Naive B cell (primary cell): ENCODE results near the gene BRDT. TPM values are rescaled to one million over a fixed set of nuclear protein-coding genes. Genes with fewer than 3 reads are reported as not detected.

ENCODE experiments used
- ATAC-seq, 2 donors: fragments of 150-1000 bp; cut with Tn5 transposase; 2 replicates each; pipeline ENCODE4 v1.10.0; 2021; ENCODE audit warnings: low read depth in 2 of 2, mild to moderate bottlenecking in 2 of 2, moderate library complexity in 2 of 2
- DNase-seq: peaks from one replicate; pipeline ENCODE4 v3.0.0; 2022
- H3K27ac Mint-ChIP-seq, 6 donors: one replicate each; pipeline ENCODE4 v1.8.0; 2020 to 2022; ENCODE audit warnings: mild to moderate bottlenecking in 6 of 6, mixed read lengths in 6 of 6, moderate library complexity in 5 of 6, inconsistent platforms in 2 of 6
- H3K27me3 Mint-ChIP-seq, 3 donors: one replicate each; pipeline ENCODE4 v1.8.0; 2021 to 2022; ENCODE audit warnings: mixed read lengths in 3 of 3, mild to moderate bottlenecking in 1 of 3
- H3K36me3 Mint-ChIP-seq, 2 donors: one replicate each; pipeline ENCODE4 v1.8.0; 2020 to 2022; ENCODE audit warnings: mixed read lengths in 2 of 2, inconsistent platforms in 1 of 2, mild to moderate bottlenecking in 1 of 2
- H3K4me1 Mint-ChIP-seq, 3 donors: one replicate each; pipeline ENCODE4 v1.8.0; 2020 to 2022; ENCODE audit warnings: mixed read lengths in 3 of 3, inconsistent platforms in 1 of 3, mild to moderate bottlenecking in 1 of 3, moderate library complexity in 1 of 3
- H3K4me3 Mint-ChIP-seq, 8 donors: one replicate each; pipeline ENCODE4 v1.8.0; 2020 to 2022; ENCODE audit warnings: mild to moderate bottlenecking in 8 of 8, mixed read lengths in 8 of 8, moderate library complexity in 8 of 8, inconsistent platforms in 2 of 8
- H3K9me3 Mint-ChIP-seq, 7 donors: one replicate each; pipeline ENCODE4 v1.8.0; 2020 to 2022; ENCODE audit warnings: mixed read lengths in 7 of 7, mild to moderate bottlenecking in 5 of 7, inconsistent platforms in 2 of 7, moderate library complexity in 1 of 7
- polyA plus RNA-seq, 6 donors: library from polyadenylated mRNA; unstranded; fragments of 300-500 nt; fragmentation: Illumina TruSeq; gene quantifications; one replicate each; pipeline ENCODE4 v1.2.3, GENCODE V29; 2021; ENCODE audit warnings: low read depth in 6 of 6

BRDT gene
- polyA plus RNA-seq, 6 donors from 2014 or later: not detected

DNA sequence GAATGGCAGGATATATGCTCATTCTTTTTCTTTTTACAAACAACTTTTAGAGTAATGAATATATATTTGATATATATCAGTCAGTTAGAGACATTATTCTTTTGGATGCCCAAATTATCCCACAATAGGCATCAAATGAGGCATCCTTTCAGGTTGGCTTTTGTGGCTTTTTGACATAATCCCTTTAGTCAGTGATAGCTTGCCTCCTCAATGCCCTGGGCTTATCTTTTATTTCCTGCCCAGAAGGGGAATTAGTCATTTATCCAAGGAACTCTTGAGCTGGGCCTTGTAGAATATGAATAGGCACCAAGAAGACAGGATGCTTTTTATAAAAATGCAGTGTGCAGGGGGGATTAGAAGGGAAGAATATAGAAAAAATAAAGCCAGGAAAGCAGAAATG, 102.7 kb downstream of the BRDT start:
- Mint-ChIP-seq H3K4me3 (no peak overlapping the region), H3K27me3 (peaks cover 6 to 15% (median 8%) of the 10 kb centered on the region in 3 donors)
- no peak for ATAC-seq

More for the DNA sequence above, 102.7 kb downstream of the BRDT start:
- Mint-ChIP-seq H3K27ac (no peak overlapping the region), H3K4me1 (no peaks in the 10 kb centered on the region), H3K9me3 (no peaks in the 10 kb centered on the region), H3K36me3 (no peaks in the 10 kb centered on the region)
- DNase-seq: no peak

Other genes with a start within 250 kb of the BRDT start
- gene TGFBR3, start 63.2 kb upstream of the BRDT start, polyA plus RNA-seq: under 1 TPM; 0.04 to 0.43 (median 0.31) TPM
- not detected for gene EPHX4, start 80.6 kb downstream of the BRDT start, polyA plus RNA-seq
- gene SETSIP, start 126.0 kb downstream of the BRDT start, polyA plus RNA-seq: not detected
- gene BTBD8, start 130.9 kb downstream of the BRDT start, polyA plus RNA-seq: under 1 TPM in 5 of 6 donors, not detected in 1; 0.25 to 0.79 (median 0.50) TPM